C1 segment of cervical spinal cord (tissue), 14 donors: ENCODE measurements around the gene HLA-B.

Experiments
- DNase-seq, 14 donors: peaks; one replicate each; lab custom pipeline; 2025; lab: John Stamatoyannopoulos, UW

Gene HLA-B

GRCh38 chr6:31353384-31353945, 3.5 kb downstream of the HLA-B start:
- no peak for DNase-seq

DNA sequence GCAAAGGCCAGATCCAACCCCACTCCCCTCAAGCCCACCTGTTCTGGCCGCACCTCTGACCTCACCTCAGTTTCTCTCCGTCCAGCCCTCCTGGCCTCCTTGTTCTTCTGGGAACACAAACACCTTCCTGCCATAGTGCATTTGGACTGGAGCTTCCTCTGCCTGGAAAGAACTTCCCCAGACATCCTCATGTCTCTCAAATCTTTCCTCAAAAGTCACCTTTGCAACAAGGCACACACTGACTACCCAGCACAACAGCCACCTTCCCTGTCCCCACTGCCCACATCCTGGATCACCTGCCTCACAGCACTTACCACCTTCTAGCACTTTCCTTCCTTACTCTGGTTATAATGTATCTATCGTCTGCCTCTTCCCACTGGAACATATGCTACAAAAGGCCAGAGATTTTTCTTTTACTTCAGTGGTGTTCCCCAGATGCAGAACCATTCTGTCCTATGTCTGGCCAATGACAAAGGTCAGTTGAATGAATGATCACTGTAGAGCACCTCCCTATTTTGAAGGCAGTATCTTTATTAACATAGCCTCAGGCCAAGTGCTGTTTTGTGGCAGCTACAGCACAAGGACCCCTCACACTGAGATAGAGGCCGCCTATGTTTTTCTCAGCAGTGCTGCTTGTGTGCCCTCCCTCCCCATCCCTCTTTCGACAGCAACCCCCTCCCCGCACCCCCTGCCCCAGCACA, 4.1 kb downstream of the HLA-B start:
- DNase-seq, result no peak

DNA sequence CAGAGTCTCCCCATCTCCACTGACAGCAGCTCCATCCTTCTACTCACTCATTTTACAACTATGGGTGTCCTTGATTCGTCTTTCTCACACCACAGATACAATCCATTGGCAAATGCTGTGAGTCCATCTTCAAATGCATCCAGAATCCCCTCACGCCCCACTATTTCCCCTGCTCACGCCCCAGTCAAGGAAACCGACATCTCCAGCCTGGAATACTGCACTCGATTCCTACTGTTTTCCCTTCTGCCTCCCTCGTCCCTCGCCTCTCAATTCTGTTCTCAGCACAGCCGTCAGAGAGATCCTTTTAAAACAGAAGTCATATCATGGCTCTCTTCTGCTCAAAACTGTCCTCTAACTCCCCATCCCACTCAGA, 4.7 kb downstream of the HLA-B start:
- no peak for DNase-seq

DNA sequence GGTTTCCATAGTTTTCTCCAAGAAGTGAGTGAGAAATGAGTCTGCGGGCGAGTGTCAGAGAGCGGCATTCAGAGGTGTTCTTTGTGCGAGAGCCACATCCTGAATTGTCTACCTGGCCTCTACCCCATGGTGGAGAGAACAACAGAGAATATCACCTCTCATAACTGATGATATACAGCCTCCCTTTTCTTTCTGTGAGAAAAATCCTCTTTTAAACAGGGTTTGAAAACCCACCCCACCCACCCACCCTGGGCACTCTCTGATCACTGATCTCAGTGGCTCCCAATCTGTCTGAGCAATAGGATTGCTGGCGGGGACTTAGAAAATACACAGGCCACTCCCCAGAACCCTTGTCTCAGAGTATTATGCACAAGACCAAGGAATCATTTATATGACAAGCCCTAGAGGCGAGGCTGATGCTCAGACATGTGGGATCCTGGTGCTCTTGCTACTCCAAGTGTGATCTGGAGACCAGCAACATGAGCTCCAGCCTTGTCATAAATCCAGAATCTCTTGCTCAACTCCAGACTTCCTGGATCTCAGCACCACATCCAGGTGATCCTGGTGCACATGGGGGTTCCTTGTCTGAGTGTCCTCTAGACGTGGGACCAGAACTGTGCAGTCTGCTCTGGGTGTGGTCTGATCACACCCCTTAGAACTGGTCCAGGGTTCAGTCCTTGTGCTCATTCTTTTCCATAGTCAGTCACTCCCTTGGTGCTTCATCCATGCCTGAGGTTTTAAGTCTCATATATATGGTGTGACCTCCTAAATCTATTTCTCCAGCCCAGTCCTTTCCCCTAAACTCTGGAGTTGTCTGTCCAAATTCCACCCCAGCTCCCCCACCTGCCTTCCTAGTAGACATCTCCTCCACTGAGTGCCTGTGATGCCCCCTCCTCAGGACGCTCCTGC, 5.3 kb downstream of the HLA-B start:
- no peak for DNase-seq

DNA sequence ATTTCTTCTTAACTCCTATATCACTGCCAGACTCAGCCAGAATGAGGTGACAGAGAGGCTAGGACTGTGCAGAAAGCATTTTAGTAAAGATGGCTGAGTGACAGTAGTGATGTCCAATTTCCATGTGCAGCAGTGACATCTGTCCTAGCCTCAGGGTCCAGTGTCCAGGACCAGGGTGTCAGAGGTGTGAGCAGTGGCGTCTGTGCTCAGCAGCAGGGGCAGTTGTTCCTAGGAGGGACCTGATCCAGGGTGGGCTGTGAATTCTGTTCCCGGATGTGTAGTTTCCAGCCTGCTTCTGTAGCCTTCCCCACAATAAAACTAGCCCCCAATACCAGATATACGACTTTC, 6.0 kb downstream of the HLA-B start:
- DNase-seq, result no peak

GRCh38 chr6:31350196-31351032, 6.6 kb downstream of the HLA-B start:
- DNase-seq, result no peak

GRCh38 chr6:31349301-31349700, 7.7 kb downstream of the HLA-B start:
- no peak for DNase-seq

GRCh38 chr6:31345026-31345730, 11.8 kb downstream of the HLA-B start:
- DNase-seq, result no peak

- no peak for DNase-seq
Measured at GRCh38 chr6:31340228-31340627, 16.8 kb downstream of the HLA-B start.

DNA sequence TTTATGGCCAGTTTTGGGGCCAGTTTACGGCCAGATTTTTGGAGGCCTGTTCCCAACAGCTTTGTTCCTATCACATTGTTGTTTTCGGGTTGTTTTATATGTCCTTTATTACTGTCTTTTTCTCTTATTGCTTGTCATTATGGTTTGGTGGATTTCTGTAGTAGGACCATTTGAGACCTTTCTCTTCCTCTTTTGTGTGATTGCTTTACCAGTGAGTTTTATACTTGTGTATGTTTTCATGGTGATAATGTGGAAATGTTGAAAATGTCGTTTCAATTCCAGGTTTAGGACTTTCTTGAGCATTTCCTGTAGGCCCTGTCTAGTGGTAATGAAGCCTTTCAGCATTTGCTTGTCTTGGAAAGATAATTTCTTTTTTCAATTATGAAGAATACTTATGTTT, 17.8 kb downstream of the HLA-B start:
- DNase-seq, result no peak

DNA sequence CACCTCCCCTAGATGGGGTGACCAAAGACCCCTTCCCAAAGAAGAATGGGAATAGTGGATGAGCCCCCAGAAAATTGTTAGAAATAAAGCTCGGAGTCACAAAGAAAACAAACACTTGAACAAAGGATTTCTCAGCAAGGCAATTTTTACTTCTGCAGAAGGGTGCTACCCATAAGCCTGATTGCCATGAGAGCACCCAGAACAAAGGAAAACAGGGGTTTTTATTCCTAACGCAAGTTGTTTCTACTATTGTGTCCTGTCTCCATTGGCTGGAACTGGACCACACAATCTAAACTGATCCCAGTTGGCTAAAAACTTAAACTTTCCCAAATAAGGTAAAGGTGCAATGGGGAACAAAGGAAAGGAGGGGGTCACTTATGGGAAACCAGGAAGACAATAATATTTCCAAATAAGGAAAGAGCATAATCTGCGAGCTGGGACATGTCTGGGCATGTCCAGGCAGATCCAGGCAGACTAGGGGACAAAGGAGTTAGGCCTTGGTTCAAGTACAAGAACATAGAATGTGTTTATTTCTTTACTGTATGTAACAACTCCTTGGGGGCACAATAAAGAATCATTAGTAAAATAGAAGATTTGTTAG, 20.0 kb downstream of the HLA-B start:
- no peak for DNase-seq

DNA sequence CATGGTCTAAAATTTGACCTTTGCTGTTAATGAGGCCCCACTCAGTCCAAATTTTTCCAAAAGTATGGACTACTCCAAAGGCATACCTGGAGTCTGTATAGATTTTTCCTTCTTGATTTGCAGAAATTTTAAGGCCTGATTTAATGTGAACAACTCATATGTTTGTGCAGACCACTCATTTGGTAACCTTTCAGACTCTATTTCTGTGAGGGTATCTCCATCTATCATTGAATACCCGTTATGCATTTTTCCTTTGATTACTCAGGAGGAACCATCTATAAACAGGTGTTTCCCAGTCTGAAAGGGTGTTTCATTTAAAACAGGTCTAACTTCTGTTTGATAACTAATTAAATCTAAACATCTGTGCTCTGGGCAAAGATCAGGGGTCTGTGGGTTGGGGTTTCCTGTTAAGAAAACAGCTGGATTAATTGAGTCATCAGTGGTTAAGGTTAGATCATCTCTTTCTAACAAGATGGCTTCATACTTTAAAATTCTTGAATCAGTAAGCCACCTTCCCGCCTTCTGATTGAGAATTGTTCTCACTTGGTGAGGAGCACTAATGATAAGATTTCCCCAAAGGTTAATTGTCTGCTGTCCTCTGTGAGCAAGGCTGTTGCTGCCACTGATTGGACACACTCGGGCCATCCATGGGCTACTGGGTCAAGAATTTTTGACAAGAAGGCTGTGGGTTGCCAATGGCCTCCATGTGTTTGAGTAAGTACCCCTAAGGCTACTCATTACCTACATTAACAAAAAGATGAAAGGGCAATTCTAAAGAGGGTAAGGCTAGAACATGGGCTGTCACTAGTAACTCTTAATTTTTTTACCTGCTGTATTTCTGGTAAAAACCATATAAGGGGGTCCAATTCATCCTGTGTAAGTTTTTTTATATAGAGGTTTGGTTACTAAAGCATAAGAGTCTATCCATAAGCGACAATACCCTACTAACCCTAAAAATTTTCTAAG, 24.1 kb downstream of the HLA-B start:
- DNase-seq, result no peak

DNA sequence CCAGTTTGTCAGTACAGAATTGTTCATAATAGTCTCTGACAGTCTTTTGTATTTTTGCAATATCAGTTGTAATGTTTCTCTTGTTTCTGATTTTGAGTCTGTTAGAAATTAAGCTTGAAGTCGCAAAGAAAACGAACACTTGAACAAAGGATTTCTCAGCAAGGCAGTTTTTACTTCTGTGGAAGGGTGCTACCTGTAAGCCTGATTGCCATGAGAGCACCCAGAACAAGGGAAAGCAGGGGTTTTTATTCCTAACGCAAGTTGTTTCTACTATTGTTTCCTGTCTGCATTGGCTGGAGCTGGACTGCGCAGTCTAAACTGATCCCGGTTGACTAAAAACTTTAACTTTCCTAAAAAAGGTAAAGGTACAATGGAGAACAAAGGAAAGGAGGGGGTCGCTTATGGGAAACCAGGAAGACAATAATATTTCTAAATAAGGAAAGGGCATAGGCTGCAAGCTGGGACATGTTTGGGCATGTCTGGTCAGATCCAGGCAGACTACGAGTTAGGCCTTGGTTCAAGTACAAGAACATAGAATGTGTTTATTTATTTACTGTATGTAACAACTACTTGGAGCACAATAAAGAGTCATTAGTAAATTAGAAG, 28.5 kb downstream of the HLA-B start:
- no peak for DNase-seq

DNA sequence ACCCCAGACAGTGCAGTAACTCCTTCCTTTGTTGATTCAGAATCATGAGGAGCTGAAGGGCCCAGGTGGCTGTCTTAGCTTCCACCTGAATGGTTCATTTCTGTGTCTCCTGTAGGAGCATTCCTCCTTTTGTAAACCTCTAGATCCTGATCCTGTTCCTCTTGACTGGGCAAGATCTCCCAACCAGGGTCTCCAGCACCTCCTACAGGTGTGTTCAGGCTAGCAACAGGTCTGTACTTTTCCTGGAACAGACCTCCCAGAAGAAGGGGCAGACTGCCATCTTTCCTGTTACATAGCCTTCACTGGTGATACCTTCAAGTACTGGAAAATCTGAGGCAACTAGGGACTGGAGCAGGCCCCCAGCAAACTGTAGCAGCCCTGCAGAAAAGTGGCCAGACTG, 35.2 kb downstream of the HLA-B start:
- no peak for DNase-seq

DNA sequence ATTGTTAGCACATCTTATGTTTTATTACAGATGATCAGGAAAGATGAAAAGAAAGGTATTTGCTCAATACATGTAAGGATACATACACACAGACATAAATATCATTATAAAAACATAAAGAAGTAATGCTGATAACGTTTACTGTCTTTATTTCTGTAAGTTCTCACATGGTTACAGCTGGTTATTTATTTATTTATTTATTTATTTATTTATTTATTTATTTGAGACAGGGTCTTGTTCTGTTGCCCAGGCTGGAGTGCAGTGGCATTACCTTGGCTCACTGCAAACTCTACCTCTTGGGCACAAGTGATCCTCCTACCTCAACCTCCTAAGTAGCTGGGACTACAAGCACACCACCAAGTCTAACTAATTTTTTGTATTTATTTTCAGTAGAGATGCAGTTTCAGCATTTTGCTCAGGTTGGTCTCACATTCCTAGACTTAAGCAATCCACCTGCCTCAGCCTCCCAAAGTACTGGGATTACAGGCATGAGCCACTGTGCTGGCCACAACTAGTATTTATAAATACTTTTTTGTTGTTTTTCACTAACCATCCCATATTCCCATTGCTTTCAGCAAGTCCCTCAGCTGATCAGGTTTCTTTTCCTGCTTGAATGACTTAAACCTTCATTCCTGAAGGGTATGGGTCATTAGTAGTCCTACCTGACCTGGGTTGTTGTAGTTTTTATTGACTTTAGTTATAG, 35.8 kb downstream of the HLA-B start:
- no peak for DNase-seq

DNA sequence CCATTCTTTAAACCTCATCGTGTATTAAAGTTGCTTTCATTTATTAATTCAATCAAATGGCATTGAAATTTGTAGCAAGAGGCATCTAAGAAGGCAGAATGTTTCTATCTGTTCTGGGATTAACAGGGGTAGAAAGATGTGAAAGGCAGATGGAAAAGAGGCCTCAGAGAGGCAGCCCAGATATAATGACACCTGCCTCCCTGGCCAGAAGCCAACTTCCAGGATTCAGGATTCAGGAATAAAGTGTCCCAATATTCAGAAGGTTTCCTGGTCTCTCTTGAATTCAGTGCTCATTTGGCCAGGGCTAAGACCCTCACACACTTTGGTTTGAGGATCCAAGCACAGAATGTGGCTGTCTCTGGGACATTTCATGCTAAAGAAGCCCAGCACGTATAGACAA, 39.9 kb downstream of the HLA-B start:
- no peak for DNase-seq

DNA sequence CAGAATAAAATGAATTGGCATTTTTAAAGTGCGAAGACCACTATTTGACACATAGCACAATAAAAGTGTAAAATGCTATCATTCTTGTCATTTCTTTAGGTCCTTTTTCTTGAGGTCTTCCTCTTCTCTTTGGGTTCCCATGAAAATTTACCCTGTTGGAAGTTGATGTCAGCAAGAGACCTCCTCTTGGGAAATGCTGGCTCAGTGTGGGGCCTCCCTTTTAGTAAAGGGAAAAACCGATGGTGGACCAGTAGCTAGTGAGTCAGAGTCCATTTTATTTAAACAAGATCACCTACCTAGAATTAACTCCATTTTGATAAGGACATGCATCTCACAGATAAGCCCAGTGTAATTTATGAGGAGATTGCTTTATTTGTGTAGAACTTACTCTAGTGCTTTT, 47.3 kb downstream of the HLA-B start:
- DNase-seq, result no peak

DNA sequence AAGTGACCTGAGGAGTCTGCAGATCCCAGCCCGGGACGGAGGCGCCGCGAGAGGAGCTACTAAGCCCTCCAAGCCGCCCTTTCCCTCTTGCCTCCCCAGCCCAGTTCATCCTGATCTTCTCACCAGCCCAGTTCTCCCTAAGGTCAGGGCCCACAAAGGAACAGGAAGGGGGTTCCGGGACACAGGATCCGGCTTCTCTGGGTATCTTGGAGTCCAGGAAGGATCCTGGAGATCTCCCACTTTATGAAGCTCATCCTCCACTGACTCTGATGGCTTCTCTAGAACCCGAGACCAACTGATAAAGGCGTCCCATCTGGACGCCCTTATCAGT, 48.2 kb downstream of the HLA-B start:
- no peak for DNase-seq
